Measurements from ENCODE around the gene WNT11.

GRCh38 chr11:76240666-76241065 is 34.4 kb upstream of the WNT11 start:
- TF ChIP-seq CTCF (IDR thresholded peaks at IDR 0.05) (no peak), ZFX (IDR thresholded peaks at IDR 0.05; ENCODE audit: borderline replicate concordance) (no peak)
